SK-N-SH (cell line): ENCODE results near the gene SAMD9.

Source experiments
- EZH2phosphoT487 ChIP-seq: fragments of 200-600 bp; sonication (generic); IDR thresholded peaks from 2 replicates; pipeline ENCODE4 v1.6.1; 2017; ENCODE audit warnings: low read depth, mixed run types, mild to moderate bottlenecking, antibody characterized with exemption, moderate library complexity, borderline replicate concordance
- FOXM1 ChIP-seq: IDR thresholded peaks from 2 replicates; pipeline ENCODE4 v1.4.0; 2012; ENCODE audit warnings: low read depth, mild to moderate bottlenecking
- JUND ChIP-seq: IDR thresholded peaks from 2 replicates; pipeline ENCODE4 v1.4.0; 2012
- TAF1 ChIP-seq: IDR thresholded peaks from 2 replicates; pipeline ENCODE4 v1.6.1; 2012; ENCODE audit warnings: low read depth, mild to moderate bottlenecking, low read length, moderate library complexity, borderline replicate concordance
- TF ChIP-seq, protein P1 (sequence below): IDR thresholded peaks from 2 replicates; pipeline ENCODE4 v1.4.0; 2012; ENCODE audit warnings: low read depth
- TF ChIP-seq, protein P2 (sequence below): fragments of 200-600 bp; sonication (generic); IDR thresholded peaks from 2 replicates; pipeline ENCODE4 v1.6.1; 2017; ENCODE audit warnings: antibody characterized with exemption, mild to moderate bottlenecking, moderate library complexity
- TF ChIP-seq, protein P3 (sequence below): IDR thresholded peaks from 2 replicates; pipeline ENCODE4 v1.6.1; 2012; ENCODE audit warnings: mild to moderate bottlenecking, low read depth, low read length, moderate library complexity

DNA sequence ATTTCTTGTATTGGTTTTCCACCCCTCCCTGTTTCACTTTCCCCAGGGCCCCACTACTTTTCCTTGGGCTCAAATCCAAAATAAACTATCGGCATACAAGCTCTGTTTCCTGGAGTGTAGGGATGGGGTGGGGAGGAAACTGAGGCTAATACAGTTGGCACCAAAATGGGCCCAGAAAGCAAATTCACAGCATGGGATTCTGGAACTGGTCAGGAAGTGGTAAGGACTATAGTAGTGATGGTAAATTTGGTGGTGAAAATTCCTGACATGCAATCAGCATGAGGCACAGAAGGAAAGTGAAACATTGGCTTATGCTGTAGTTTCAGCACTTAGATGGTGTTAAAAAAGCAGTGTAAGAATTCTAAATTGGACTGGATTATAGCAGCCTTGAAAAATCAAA, 39.1 kb upstream of the SAMD9 start:
- TF ChIP-seq, protein P1, sequence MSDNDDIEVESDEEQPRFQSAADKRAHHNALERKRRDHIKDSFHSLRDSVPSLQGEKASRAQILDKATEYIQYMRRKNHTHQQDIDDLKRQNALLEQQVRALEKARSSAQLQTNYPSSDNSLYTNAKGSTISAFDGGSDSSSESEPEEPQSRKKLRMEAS = no peak
- TF ChIP-seq, protein P2, sequence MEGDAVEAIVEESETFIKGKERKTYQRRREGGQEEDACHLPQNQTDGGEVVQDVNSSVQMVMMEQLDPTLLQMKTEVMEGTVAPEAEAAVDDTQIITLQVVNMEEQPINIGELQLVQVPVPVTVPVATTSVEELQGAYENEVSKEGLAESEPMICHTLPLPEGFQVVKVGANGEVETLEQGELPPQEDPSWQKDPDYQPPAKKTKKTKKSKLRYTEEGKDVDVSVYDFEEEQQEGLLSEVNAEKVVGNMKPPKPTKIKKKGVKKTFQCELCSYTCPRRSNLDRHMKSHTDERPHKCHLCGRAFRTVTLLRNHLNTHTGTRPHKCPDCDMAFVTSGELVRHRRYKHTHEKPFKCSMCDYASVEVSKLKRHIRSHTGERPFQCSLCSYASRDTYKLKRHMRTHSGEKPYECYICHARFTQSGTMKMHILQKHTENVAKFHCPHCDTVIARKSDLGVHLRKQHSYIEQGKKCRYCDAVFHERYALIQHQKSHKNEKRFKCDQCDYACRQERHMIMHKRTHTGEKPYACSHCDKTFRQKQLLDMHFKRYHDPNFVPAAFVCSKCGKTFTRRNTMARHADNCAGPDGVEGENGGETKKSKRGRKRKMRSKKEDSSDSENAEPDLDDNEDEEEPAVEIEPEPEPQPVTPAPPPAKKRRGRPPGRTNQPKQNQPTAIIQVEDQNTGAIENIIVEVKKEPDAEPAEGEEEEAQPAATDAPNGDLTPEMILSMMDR = no peak
- TF ChIP-seq JUND (no peak), EZH2phosphoT487 (no peak), TAF1 (no peak), FOXM1 (no peak)
- TF ChIP-seq, protein P3, sequence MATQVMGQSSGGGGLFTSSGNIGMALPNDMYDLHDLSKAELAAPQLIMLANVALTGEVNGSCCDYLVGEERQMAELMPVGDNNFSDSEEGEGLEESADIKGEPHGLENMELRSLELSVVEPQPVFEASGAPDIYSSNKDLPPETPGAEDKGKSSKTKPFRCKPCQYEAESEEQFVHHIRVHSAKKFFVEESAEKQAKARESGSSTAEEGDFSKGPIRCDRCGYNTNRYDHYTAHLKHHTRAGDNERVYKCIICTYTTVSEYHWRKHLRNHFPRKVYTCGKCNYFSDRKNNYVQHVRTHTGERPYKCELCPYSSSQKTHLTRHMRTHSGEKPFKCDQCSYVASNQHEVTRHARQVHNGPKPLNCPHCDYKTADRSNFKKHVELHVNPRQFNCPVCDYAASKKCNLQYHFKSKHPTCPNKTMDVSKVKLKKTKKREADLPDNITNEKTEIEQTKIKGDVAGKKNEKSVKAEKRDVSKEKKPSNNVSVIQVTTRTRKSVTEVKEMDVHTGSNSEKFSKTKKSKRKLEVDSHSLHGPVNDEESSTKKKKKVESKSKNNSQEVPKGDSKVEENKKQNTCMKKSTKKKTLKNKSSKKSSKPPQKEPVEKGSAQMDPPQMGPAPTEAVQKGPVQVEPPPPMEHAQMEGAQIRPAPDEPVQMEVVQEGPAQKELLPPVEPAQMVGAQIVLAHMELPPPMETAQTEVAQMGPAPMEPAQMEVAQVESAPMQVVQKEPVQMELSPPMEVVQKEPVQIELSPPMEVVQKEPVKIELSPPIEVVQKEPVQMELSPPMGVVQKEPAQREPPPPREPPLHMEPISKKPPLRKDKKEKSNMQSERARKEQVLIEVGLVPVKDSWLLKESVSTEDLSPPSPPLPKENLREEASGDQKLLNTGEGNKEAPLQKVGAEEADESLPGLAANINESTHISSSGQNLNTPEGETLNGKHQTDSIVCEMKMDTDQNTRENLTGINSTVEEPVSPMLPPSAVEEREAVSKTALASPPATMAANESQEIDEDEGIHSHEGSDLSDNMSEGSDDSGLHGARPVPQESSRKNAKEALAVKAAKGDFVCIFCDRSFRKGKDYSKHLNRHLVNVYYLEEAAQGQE = no peak
